PC-9 (cell line): ENCODE data around the gene SPINK4. TPM values are rescaled to one million over a fixed set of nuclear protein-coding genes. Genes with fewer than 3 reads are reported as not detected.

ENCODE experiments used
- BruUV-seq: library from RNA; stranded (reverse); fragments of 400-500 nt; replicated peaks from 2 replicates; lab custom pipeline; 2021; lab: Mats Ljungman, UMichigan
- CTCF ChIA-PET: fragments of 300-600 bp; sonication (Branson Sonifier 250); formaldehyde crosslinking; loops from one replicate; lab custom pipeline; 2022; ENCODE audit warnings: antibody characterized with exemption; lab: Charles Lee
- POLR2A ChIA-PET: fragments of 300-600 bp; sonication (Branson Sonifier 250); formaldehyde crosslinking; loops from one replicate; lab custom pipeline; 2022; ENCODE audit warnings: antibody characterized with exemption; ENCODE audit not compliant: unreplicated experiment; lab: Charles Lee
- DNase-seq, 2 experiments: peaks; one replicate each; pipeline versions ENCODE4 v3.0.0 to v3.0.0-alpha.2; 2015 to 2022; ENCODE audit warnings: mixed read lengths in 1 of 2
- H2AFZ ChIP-seq: fragments of 200-600 bp; sonication (generic); 2 replicates; pipeline ENCODE4 v1.8.1; 2017; ENCODE audit warnings: antibody characterized with exemption
- H3F3A ChIP-seq: fragments of 200-600 bp; sonication (generic); 2 replicates; pipeline ENCODE4 v1.8.1; 2017; ENCODE audit warnings: antibody characterized with exemption, mild to moderate bottlenecking, low read depth; ENCODE audit not compliant: insufficient read depth
- H3K27ac ChIP-seq: fragments of 200-600 bp; sonication (generic); 2 replicates; pipeline ENCODE4 v1.6.1; 2016; ENCODE audit warnings: mixed run types
- H3K27me3 ChIP-seq: fragments of 200-600 bp; sonication (generic); 2 replicates; pipeline ENCODE4 v1.6.1; 2016; ENCODE audit warnings: low read depth, mixed run types; ENCODE audit not compliant: insufficient read depth
- H3K36me3 ChIP-seq: fragments of 200-600 bp; sonication (generic); 2 replicates; pipeline ENCODE4 v1.6.1; 2016; ENCODE audit warnings: low read depth, mixed run types
- H3K4me1 ChIP-seq: fragments of 200-600 bp; sonication (generic); replicated peaks from 2 replicates; pipeline ENCODE4 v1.6.1; 2016; ENCODE audit warnings: mixed run types; ENCODE audit not compliant: insufficient read depth
- H3K4me2 ChIP-seq: fragments of 200-600 bp; sonication (generic); 2 replicates; pipeline ENCODE4 v1.6.1; 2017; ENCODE audit warnings: mixed run types
- H3K4me3 ChIP-seq: fragments of 200-600 bp; sonication (generic); 2 replicates; pipeline ENCODE4 v1.6.1; 2016; ENCODE audit warnings: mixed run types
- H3K79me2 ChIP-seq: fragments of 200-600 bp; sonication (generic); 2 replicates; pipeline ENCODE4 v1.6.1; 2017; ENCODE audit warnings: low read depth, mixed run types
- H3K9me2 ChIP-seq: fragments of 200-600 bp; sonication (generic); 2 replicates; pipeline ENCODE4 v1.8.1; 2017; ENCODE audit warnings: mild to moderate bottlenecking; ENCODE audit not compliant: insufficient read depth
- H3K9me3 ChIP-seq: fragments of 200-600 bp; sonication (generic); 2 replicates; pipeline ENCODE4 v1.8.1; 2016; ENCODE audit warnings: low read depth; ENCODE audit not compliant: insufficient read depth
- H4K20me1 ChIP-seq: fragments of 200-600 bp; sonication (generic); 2 replicates; pipeline ENCODE4 v1.8.1; 2017; ENCODE audit not compliant: insufficient read depth
- CTCF ChIP-seq: fragments of 200-600 bp; sonication (generic); conservative IDR thresholded peaks from 2 replicates; pipeline ENCODE4 v1.6.1; 2017; ENCODE audit warnings: mixed run types, antibody characterized with exemption, mild to moderate bottlenecking, moderate library complexity
- EZH2 ChIP-seq: fragments of 200-600 bp; sonication (generic); IDR thresholded peaks from 2 replicates; pipeline ENCODE4 v1.8.0; 2017; ENCODE audit warnings: antibody characterized with exemption, low read depth
- intact Hi-C: fragments of 100-400 bp; cut with micrococcal nuclease; formaldehyde crosslinking; loops from one replicate; pipeline ENCODE4 v1.10.0; 2022; ENCODE audit not compliant: unreplicated experiment
- total RNA-seq: library from RNA; stranded (reverse); gene quantifications from 2 replicates; pipeline ENCODE4 v1.2.3, GENCODE V29; 2021

Gene SPINK4
- total RNA-seq, 1 experiment from 2014 or later: not detected

GRCh38 chr9:33265211-33265865 lies 25.4 kb downstream of the SPINK4 start:
- Histone ChIP-seq H3K4me3 (peak overlapping the region; percentile 76), H3K4me1 (peaks cover 15% of the 10 kb centered on the region), H3K27ac (peak overlapping the region; percentile 47), H4K20me1 (no peaks in the 10 kb centered on the region), H2AFZ (peak overlapping the region; percentile 66; the same call in 1 of the 2 replicates), H3K9me2 (no peaks in the 10 kb centered on the region), H3K9me3 (no peaks in the 10 kb centered on the region), H3F3A (no peaks in the 10 kb centered on the region), H3K27me3 (no peaks in the 10 kb centered on the region), H3K79me2 (peaks cover 35% of the 10 kb centered on the region), H3K4me2 (peak overlapping the region; percentile 97), H3K36me3 (peaks cover 14% of the 10 kb centered on the region)
- DNase-seq: no peak
- intact Hi-C loops: no loop called here
- TF ChIP-seq EZH2: no peak
- TF ChIP-seq CTCF: no peak
- POLR2A ChIA-PET: no interaction called here
- CTCF ChIA-PET: no interaction called here
- BruUV-seq: TSS peak; percentile 43

GRCh38 chr9:33267151-33267767 lies 27.3 kb downstream of the SPINK4 start:
- H3K27ac ChIP-seq: no peak overlapping the region

GRCh38 chr9:33270146-33270545 lies 30.2 kb downstream of the SPINK4 start:
- Histone ChIP-seq H2AFZ (no peak overlapping the region), H3K79me2 (peaks cover 9% of the 10 kb centered on the region), H3F3A (no peaks in the 10 kb centered on the region), H3K27me3 (no peaks in the 10 kb centered on the region), H3K9me2 (no peaks in the 10 kb centered on the region), H3K36me3 (peaks cover 5% of the 10 kb centered on the region; the same call in 1 of the 2 replicates), H3K27ac (no peak overlapping the region), H3K4me3 (no peak overlapping the region), H4K20me1 (no peaks in the 10 kb centered on the region), H3K4me2 (no peak overlapping the region), H3K9me3 (no peaks in the 10 kb centered on the region), H3K4me1 (peaks cover 7% of the 10 kb centered on the region; the same call in 1 of the 2 replicates)
- BruUV-seq: no TSS peak
- DNase-seq: no peak
- no peak for TF ChIP-seq CTCF
- TF ChIP-seq EZH2: no peak
- CTCF ChIA-PET: no interaction called here
- POLR2A ChIA-PET: no interaction called here
- intact Hi-C loops: no loop called here

More at GRCh38 chr9:33267151-33267767, 27.3 kb downstream of the SPINK4 start:
- no peaks in the 10 kb centered on the region for H3K27me3 ChIP-seq
- ChIA-PET POLR2A (no interaction called here), CTCF (no interaction called here)
- no peaks in the 10 kb centered on the region for H3K9me3 ChIP-seq
- no peak overlapping the region for H3K4me3 ChIP-seq
- no peak overlapping the region for H2AFZ ChIP-seq
- no peaks in the 10 kb centered on the region for H3F3A ChIP-seq
- H3K79me2 ChIP-seq: peaks cover 29% of the 10 kb centered on the region
- TF ChIP-seq EZH2 (no peak), CTCF (no peak)
- no peak for DNase-seq
- no peak overlapping the region for H3K4me2 ChIP-seq
- no TSS peak for BruUV-seq
- intact Hi-C loops: no loop called here
- H3K9me2 ChIP-seq: no peaks in the 10 kb centered on the region
- H3K36me3 ChIP-seq: peaks cover 5% of the 10 kb centered on the region; the same call in 1 of the 2 replicates
- H4K20me1 ChIP-seq: no peaks in the 10 kb centered on the region
- peaks cover 15% of the 10 kb centered on the region for H3K4me1 ChIP-seq
